Skin of body (tissue), 2 donors: ENCODE measurements around the gene TMEM19. TPM values are rescaled to one million over a fixed set of nuclear protein-coding genes. Genes with fewer than 3 reads are reported as not detected.
A peak's percentile ranks its signal among the peaks of the same experiment; 100 is the strongest.
"Not testable (repeated sequence)": the region's sequence is repeated elsewhere in the genome, so short reads cannot be mapped to it uniquely, and the experiment has no call there.

Experiments
- DNase-seq: peaks from one replicate; lab custom pipeline; 2025; lab: John Stamatoyannopoulos, UW
- total RNA-seq: library from RNA; depleted of rRNA; stranded (reverse); fragments of >200 nt; gene quantifications from one replicate; pipeline ENCODE4 v1.2.3, GENCODE V29; 2014

The TMEM19 gene
- total RNA-seq, 1 donor from 2014 or later = 36.8 TPM

DNA sequence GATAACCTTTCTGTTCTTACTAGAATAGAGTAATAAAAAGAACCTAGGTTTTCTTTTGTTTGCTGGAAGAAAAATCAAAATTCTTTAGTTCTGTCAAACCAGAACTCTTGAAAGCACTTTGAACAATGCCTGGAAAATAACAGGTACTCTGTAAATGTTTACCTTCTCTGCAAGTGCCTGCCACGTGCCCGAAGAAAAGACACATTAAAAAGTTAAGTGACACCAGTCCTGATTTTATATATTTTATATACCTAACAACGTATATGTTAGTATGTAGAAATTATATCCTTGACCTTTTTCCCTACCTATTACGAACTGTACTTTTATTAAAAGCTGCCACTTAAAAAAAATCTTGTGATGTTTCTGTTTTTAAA lies 20.8 kb upstream of the TMEM19 start:
- no peak for DNase-seq

DNA sequence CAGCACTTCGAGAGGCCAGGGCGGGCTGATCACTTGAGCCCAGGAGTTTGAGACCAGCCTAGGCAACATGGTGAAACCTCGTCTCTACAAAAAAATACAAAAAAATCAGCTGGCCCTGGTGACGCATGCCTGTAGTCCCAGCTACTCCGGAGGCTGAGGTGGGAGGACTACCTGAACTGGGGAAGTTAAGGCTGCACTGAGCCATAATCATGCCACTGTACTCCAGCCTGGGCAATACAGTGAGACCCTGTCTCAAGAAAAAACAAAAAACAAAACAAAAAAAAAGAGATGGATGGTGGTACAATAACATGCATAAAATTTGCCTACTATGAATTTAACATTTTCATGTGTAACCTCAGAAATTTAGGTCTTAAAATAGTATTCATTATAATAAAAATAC lies 19.6 kb upstream of the TMEM19 start:
- no peak for DNase-seq

DNA sequence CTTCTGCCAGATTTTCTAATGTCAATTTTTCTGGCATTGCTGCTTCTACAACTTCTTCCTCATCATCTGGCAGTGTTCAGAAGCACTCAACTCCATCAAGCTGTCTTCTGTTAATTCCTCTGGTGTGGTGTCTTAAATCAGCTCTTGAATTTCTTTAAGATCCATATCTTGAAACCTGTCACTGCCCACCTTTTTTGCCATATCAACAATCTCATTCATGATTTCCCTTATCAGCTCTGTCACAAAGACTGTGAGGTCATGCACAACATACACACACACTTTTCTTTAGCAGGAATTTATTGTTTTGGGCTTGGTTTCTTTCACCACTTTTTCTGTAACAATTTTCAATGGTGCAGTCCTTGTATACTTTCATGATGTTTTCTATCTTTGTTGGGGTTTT lies 14.6 kb upstream of the TMEM19 start:
- DNase-seq = no peak

DNA sequence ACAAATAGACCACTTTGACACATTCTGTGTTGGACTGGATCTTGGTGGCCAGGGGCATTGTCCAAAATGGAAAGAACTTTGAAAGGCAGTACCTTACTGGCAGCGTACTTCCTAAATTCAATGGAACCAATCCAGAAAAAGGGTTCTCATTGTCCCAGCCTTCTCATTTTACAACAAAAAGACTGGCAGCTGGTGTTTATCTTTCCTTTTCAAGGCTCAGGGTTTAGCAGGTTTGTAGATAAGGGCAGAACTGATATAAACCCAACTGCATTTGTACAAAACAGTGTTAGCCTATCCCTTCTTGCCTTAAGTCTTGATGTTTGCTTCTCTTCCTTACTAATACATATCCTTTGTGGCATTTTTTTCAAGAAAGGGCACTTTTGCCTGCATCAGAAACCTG lies 14.1 kb upstream of the TMEM19 start:
- DNase-seq = no peak

DNA sequence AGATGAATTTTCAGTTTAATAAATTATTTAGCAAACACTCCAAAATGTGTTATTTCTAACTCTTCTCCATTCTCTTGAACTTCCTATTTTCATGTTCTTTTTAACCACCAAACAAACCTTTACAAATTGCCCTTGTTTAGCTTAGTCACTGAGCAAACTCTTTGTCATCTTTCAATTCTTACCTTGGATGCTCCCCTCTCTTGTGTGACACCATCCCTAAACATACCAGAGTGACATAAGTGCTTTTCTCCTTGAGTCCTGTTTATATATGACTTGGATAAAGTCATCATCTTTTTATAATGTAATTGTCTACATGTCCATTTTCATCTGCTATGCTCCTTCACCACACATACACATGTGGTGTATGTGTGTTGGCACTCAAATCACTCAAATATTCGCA lies 3.4 kb upstream of the TMEM19 start:
- no peak for DNase-seq

DNA sequence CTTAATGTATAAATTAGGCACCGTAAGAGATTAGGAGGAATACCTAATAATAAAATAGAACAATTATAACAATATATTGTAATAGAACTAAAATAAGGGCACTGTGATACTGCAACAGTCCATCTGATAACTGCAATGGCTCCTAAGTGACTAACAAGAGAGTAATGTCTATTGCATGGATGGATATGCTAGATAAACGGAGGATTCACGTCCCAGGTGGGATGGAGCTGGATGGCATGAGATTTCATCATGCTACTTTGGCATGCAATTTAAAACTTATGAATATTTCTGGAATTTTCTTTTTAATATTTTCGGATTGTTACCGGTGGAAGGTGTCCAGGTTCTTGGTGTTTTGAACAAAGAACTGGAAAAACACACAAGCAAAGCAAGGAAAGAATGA lies 2.2 kb upstream of the TMEM19 start:
- DNase-seq = no peak

DNA sequence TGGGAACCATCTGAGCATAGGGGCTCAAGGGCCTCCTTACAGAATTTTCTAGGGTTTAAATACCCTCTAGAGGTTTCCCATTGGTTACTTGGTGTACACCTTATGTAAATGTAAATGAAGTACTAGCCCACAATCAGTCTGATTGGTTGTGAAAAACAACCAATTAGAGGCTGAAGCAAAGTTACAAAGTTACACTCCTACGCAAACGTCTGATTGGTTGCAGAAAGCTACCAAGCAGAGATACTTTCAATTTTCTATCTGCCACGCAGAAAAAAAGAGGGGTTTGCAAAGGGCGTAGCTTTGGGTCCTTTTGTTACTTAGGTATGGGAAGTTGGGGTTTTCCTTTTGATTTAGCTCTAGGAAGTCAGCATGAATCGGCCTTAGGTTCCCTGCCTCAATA lies 1.8 kb upstream of the TMEM19 start:
- DNase-seq = no peak

DNA sequence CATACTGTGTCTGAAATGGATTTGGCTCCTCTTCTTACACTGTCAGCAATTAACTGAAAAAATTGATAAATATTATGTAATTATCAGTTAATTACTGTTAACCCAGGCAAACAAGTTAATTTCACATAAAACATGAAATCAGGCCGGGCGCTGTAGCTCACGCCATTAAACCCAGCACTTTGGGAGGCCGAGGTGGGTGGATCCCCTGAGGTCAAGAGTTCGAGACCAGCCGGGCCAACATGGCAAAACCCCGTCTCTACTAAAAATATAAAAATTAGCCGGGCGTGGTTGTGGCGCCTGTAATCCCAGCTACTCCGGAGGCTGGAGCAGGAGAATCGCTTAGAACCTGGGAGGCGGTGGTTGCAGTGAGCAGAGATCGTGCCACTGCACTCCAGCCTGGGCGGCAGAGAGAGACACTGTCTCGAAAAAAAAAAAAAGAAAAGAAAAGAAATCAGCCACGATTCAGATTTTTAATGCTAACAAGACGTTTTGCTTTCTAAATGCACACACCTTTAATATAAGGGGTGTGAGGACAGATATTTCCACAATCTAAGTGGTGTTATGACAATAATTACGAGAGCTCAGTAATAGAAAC lies 473 bp upstream of the TMEM19 start:
- no peak for DNase-seq

DNA sequence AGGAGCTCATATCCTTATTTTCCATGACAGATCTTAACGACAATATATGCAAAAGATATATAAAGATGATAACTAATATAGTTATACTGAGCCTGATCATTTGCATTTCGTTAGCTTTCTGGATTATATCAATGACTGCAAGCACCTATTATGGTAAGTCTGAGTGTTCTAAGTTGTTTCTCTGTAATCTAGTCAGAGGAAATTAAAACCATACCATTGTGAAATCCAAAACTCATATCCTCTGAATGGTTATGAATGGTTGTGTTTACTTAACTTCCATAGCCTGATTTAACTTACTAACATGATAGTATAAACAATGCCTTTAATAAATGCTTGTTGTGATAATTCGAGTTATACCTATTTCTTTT lies 760 bp downstream of the TMEM19 start:
- DNase-seq = peak; percentile 24

DNA sequence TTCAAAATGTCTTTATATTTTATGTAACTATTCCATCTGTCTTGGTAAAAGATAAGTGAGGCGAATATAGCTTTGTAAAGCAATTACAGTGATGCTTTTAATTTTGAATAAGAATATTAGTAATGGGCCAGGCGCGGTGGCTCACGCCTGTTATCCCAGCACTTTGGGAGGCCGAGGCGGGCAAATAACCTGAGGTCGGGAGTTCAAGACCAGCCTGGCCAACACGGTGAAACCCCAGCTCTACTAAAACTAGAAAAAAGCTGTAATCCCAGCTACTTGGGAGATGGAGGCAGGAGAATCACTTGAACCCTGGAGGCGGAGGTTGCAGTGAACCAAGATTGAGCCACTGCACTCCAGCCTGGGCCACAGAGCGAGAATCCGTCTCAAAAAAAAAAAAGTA lies 1.3 kb downstream of the TMEM19 start:
- DNase-seq = not testable (repeated sequence)

DNA sequence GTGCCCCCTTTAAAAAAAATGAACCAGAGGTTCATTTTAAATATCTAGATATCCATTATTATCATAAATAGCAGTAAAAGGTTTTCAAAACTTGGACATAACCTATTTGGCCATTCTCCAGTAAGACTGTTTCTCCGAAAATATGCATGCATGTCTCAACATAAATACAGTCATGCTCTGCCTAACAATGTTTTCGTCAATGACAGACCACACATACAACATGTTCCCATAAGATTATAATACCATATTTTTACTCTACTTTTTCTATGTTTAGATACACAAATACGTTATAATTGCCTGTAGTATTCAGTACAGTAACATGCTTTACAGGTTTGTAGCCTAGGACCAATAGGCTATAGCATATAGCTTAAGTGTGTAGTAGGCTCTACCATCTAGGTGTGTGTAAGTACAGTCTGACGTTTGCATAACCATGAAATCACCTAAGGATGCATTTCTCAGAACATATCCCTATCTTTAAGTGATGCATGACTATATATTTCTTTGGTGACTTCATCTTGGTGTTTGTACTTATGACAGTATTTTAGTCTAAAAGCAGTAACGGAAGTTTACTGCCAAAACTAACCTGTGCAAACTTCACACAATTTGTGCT lies 3.2 kb downstream of the TMEM19 start:
- DNase-seq = no peak

DNA sequence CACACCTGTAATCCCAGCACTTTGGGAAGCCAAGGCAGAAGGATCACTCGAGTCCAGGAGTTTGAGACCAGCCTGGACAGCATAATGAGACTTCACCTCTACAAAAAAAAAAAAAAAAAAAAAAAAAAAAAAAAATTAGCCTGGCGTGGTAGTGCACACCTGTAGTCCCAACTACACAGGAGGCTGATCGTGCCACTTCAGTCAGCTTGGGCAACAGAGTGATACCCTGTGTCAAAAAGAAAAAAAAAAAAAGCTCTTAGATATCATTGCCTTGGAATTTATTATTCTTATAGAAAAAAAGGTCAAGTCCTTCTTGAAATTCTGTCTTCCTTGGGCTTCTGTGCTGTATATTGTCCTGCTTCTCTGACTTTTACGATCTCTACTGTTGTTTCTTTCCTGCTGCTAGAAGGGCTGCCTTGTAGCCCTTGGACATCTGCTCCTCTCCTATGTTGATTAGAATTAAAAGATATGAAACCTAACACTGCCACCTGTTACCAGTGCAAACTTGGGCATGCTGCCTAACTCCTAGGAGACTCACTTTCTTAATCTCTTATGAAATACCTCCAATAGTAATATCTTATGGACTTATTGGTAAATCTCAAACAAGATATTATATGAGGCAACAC lies 5.7 kb downstream of the TMEM19 start:
- DNase-seq = no peak

DNA sequence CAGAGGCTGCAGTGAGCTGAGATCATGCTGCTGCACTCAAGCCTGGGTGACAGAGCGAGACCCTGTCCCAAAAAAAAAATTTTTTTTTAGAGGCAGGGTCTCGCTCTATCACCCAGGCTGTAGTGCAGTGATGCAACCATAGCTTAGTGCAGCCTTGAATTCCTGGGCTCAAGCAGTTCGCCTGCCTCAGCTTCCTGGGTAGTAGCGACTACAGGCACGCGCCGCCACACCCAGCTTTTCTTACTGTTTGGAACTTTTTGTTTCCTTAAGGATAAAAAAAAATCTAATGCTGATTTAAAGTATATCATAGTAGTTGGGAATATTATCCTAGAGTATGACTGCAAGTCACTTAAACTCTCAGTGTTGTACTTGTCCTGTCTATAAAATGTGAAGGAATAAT lies 7.2 kb downstream of the TMEM19 start:
- DNase-seq = no peak

DNA sequence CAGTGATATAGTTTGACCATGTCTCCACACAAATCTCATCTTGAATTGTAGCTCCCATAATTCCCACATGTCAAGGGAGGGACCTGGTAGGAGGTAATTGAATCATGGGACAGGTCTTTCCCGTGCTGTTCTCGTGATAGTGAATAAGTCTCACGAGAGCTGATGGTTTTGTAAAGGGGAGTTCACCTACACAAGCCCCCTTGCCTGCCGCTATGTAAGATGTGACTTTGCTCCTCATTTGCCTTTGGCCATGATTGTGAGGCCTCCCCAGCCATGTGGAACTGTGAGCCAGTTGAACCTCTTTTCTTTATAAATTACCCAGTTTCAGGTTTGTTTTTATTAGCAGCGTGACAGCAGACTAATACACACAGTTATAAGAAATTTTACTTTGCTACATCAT lies 7.8 kb downstream of the TMEM19 start:
- DNase-seq = not testable (repeated sequence)

DNA sequence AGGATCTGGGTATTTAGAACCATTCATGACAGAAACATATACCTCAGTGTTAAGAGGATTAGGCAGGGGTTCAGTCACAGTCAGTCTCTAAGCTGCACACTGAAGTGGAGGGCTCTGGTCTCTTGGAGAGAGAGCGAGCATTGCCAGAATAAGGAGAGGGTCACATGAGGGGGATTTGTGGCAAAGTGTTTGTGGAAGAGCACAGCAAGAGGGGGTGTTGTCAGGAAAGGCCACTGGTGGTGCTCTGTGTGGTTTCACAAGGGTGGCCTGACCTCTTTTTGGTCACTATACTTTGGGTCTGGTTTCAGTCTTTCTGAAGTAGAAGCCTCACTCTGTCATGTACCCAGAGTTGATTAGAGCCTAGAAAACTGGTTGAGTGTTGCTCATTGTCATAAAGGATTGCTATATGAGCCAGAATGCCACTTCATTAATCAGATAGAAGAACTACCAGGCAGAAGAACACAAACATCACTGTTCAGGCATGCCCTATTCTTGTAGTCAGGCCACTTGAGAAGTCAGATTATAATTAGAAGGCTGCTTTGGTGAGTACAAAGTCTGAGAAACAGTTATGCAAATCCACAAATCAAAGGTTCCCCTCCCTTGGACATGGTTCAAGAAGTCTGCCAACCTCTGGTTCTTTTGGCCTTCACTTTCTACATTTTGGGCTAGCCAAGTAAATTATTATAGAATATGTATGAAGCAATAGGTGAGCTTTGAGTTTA lies 8.4 kb downstream of the TMEM19 start:
- no peak for DNase-seq

DNA sequence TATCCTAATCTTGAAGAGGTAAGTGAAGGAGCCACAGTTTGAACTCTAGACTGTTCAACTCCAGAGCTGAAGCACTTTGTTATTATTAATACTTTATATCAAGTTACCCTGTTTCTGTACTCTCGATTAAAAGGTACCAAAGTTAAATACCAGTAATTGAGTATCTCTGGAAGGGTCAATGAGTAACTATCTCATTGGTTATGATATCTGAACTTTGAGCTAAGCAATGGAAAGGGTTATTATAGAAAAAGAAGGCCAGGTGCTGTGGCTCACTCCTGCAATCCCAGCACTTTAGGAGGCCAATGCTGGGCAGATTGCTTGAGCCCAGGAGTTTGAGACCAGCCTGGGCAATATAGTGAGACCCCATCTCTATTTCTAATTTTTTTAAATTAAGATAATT lies 9.9 kb downstream of the TMEM19 start:
- DNase-seq = no peak

DNA sequence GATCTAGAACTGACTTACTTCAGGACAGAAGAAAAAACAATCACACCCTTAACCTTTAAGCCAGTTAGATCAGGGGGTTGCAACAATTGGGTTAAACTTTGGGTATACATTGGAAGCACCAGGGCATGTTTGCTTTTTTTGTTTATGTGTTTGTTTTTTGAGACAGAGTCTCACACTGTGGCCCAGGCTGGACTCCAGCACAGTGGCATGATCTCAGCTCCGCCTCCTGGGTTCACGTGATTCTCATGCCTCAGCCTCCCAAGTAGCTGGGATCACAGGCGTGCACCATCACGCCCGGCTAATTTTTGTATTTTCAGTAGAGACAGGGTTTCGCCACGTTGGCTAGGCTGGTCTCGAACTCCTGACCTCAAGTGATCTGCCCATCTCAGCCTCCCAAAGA lies 16.3 kb downstream of the TMEM19 start:
- DNase-seq = not testable (repeated sequence)

DNA sequence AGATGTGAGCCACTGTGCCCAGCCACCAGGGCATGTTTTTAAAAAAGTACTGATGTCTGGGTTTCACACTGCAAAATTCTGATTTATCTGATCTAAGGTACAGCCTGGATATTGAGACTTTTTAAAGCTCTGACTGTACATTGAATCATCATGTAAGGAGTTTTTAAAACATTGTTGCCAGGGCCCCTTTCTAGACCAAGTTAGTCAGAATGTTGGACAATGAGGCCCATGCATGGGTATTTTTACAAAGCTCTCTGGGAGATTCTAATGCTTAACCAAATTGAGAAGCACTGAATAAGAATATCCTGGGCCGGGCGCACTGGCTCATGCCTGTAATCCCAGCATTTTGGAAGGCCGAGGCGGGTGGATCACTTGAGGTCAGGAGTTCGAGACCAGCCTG lies 16.7 kb downstream of the TMEM19 start:
- DNase-seq = no peak

DNA sequence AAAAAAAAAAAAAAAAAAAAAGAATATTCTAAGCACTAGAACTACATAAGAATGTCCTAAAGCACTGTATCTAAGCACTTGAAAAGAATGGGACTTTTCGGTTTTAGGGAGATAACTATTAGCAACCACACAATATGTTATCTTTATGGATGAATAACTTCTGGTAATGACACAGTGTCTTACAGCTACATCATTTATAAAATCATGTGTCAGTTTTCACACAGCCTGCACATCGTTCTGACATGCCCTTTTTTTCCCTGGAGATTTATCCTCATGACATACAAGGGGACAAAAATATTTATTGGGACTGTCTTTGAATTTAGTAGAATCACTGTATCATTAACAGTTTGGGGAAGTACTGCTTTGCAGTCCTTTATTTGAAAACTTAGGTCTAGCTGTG lies 17.3 kb downstream of the TMEM19 start:
- DNase-seq = no peak

DNA sequence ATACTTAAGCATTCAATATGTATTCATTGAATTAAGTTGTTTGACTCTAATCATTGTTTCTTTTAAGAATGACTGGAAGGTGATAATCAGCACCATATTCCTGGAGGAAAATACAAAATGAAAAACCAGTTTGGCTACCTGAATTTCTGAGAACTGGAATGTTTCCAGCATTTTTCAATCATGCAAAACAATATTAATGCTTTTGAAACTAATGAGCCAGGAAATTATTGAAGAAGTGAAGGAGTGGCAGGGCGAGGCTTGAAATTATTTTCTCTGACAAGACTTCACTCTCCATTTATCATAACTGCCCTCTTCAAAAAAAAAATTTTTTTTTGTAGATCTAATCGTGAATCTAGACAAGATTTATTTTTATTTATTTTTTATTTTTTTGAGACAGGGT lies 19.0 kb downstream of the TMEM19 start:
- no peak for DNase-seq

DNA sequence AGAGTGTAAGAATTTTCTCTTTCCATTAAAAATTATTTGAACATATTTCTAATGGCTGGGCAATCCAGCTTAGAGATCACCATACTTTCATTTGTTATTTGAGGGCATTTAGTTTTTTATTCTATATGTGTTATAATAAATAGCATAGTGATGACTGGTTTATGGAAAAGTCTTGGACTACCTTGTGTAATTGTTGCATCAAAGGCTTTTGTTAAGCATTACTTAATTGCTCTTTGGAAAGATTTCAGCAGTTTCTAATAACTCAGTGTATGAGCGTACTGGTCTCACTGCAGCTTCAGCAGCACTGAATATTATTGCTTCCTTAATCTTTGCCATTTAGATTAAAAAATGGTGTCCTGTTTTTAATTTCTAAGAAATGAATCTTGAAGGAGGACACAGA lies 22.8 kb downstream of the TMEM19 start:
- DNase-seq = no peak

DNA sequence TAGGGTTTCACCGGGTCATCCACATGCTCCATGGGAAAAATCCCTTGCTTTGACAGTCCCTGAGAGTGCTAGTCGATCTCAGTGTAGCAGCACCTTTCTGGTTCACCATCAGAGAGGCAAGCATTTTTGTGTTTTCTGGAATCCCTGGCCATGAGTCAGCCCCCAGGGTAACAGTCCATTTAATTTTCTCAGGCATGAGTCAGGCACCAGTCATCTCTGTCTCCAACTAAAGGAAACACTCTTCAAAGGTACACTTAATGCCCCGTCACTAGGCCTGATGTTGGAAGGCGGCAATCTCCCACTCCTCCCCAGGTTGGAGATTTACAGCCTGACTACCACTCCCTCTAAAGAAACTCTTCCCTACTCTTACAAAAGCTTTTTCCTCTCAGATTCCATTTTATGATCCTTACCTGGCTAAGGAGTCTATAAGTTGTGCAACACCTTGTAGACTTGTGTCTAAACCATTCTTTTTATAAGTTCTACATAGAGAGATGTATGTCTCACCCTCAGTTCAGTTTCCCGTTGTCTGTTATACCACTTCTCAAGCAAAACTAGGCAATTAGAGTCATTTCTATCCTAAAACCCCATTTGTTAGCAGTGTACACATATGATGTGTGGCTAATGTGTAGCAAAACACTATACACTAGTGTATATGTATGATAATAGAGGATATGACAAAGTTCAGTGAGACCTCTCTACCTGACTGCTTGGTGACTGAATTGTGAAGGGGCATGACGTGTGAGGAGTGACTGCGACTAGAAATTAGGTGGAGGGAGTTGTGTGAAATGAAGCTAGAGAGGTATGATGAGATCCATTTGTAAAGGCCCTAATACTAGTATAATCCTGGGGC lies 24.6 kb downstream of the TMEM19 start:
- no peak for DNase-seq
